Body of pancreas (tissue), 4 donors: ENCODE results near the gene RBM24.

Source experiments
- CTCF ChIP-seq, 7 experiments: fragments of 450-650 bp in 4 of 7; fragments of 200-600 bp in 3 of 7; sonication (generic) in 3 of 7; IDR thresholded peaks; one replicate each; pipeline ENCODE4 v1.5.1; 2016 to 2019; ENCODE audit warnings: antibody characterized with exemption in 7 of 7
- POLR2A ChIP-seq, 3 donors: fragments of 450-650 bp; IDR thresholded peaks; one replicate each; pipeline ENCODE4 v1.6.1; 2016; ENCODE audit warnings: antibody characterized with exemption in 3 of 3, mild to moderate bottlenecking in 2 of 3

DNA sequence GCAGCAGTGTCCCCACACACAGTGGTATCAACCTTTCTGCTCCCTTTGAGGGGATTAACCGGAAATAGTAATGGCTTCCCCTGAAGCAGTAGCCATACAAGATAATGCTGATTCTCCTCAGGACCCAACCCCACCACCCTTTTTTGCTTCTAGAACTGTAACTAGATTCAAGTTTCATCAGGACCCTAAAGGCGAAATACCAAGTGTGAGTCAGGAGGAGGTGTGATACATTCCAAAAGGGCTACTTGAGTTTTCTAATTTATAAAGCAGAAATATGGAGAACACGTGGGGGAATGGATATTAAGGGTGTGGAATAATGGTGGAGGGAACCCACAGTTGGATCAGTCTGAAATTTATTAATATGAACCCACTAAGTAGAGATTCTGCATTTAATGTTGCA lies 60.7 kb downstream of the RBM24 start:
- TF ChIP-seq CTCF (IDR thresholded peaks at IDR 0.05) (no peak), POLR2A (IDR thresholded peaks at IDR 0.05) (no peak)
